ENCODE measurements around the gene NOC4L.

- peak; percentile 8 to 11 for TF ChIP-seq CTCF (IDR thresholded peaks at IDR 0.05; ENCODE audit: extremely low read depth in 1 of 2, insufficient read depth in 1 of 2, low read depth in 1 of 2, low read length in 2 of 2)
- TF ChIP-seq POLR2A (IDR thresholded peaks at IDR 0.05; ENCODE audit: low read depth, low read length) = no peak
These were observed 19.6 kb downstream of the NOC4L start for GRCh38 chr12:132163911-132164288.
